Fibroblast of lung (primary cell): Measurements from ENCODE around the gene MXI1. TPM values are rescaled to one million over a fixed set of nuclear protein-coding genes. Genes with fewer than 3 reads are reported as not detected.

Experiments
- DNase-seq, 2 donors: peaks; one replicate each; pipeline versions ENCODE4 v3.0.0 to v3.0.0-alpha.2; 2010; ENCODE audit warnings: low read depth in 2 of 2
- H2AFZ ChIP-seq: 2 replicates; pipeline ENCODE4 v1.5.1; 2012; ENCODE audit warnings: low read length, control low read depth, inconsistent platforms
- H3K27ac ChIP-seq: 2 replicates; pipeline ENCODE4 v1.5.1; 2011; ENCODE audit warnings: low read length, control low read depth; ENCODE audit not compliant: insufficient read depth
- H3K27me3 ChIP-seq: 2 replicates; pipeline ENCODE4 v1.5.1; 2011; ENCODE audit warnings: mild to moderate bottlenecking, low read length; ENCODE audit not compliant: control insufficient read depth, insufficient read depth
- H3K36me3 ChIP-seq: 2 replicates; pipeline ENCODE4 v1.5.1; 2011; ENCODE audit warnings: low read length; ENCODE audit not compliant: control insufficient read depth, insufficient read depth
- H3K4me1 ChIP-seq: 2 replicates; pipeline ENCODE4 v1.5.1; 2011; ENCODE audit warnings: low read length; ENCODE audit not compliant: control insufficient read depth, insufficient read depth; ENCODE audit errors: extremely low read depth
- H3K4me2 ChIP-seq: 2 replicates; pipeline ENCODE4 v1.5.1; 2011; ENCODE audit warnings: low read length, control low read depth; ENCODE audit not compliant: insufficient read depth; ENCODE audit errors: extremely low read depth
- H3K4me3 ChIP-seq, 4 experiments: fragments of 200-600 bp in 1 of 4; sonication (generic) in 1 of 4; replicated peaks in 1 of 4; 2 replicates each; pipeline ENCODE4 v1.5.1; 2011 to 2016; ENCODE audit warnings: low read length in 4 of 4, low read depth in 3 of 4, mild to moderate bottlenecking in 3 of 4, control low read depth in 2 of 4, inconsistent platforms in 1 of 4, mixed read lengths in 1 of 4; ENCODE audit not compliant: insufficient read depth in 1 of 4; ENCODE audit errors: control extremely low read depth in 1 of 4
- H3K79me2 ChIP-seq: 2 replicates; pipeline ENCODE4 v1.5.1; 2012; ENCODE audit warnings: mild to moderate bottlenecking, low read length, inconsistent platforms; ENCODE audit not compliant: control insufficient read depth, insufficient read depth
- H3K9ac ChIP-seq: 2 replicates; pipeline ENCODE4 v1.5.1; 2011; ENCODE audit warnings: mild to moderate bottlenecking, low read length, control low read depth; ENCODE audit not compliant: insufficient read depth
- H3K9me3 ChIP-seq: 2 replicates; pipeline ENCODE4 v1.5.1; 2012; ENCODE audit warnings: low read depth, low read length; ENCODE audit not compliant: control insufficient read depth, insufficient read depth
- H4K20me1 ChIP-seq: 2 replicates; pipeline ENCODE4 v1.5.1; 2011; ENCODE audit warnings: low read length; ENCODE audit not compliant: control insufficient read depth, insufficient read depth; ENCODE audit errors: extremely low read depth
- EZH2 ChIP-seq: IDR thresholded peaks from 2 replicates; pipeline ENCODE4 v1.5.1; 2012; ENCODE audit warnings: low read length, control low read depth, mild to moderate bottlenecking; ENCODE audit errors: missing control alignments
- polyA plus RNA-seq, 2 donors: library from polyadenylated mRNA; depleted of rRNA in 1 of 2; stranded (reverse) in 1 of 2; unstranded in 1 of 2; fragments of >200 nt; gene quantifications; 2 replicates each; pipeline ENCODE4 v1.2.1, GENCODE V29; 2011 to 2012; ENCODE audit warnings: missing spikeins in 1 of 2
- total RNA-seq: library from RNA; depleted of rRNA; stranded (reverse); fragments of >200 nt; gene quantifications from 2 replicates; pipeline ENCODE4 v1.2.1, GENCODE V29; 2014
- TF ChIP-seq, protein P1 (sequence below), 2 donors: IDR thresholded peaks in 1 of 2; conservative IDR thresholded peaks in 1 of 2; 1 replicate in 1 of 2; 2 replicates in 1 of 2; pipeline ENCODE4 v1.5.1; 2011 to 2012; ENCODE audit warnings: low read length in 2 of 2, control low read depth in 1 of 2, inconsistent platforms in 1 of 2, low read depth in 1 of 2, mild to moderate bottlenecking in 1 of 2

MXI1 gene
- total and polyA plus RNA-seq, 2 donors (not counting 1 experiment from before 2014, with no cell fraction given) = 18.7 to 40.1 TPM

DNA sequence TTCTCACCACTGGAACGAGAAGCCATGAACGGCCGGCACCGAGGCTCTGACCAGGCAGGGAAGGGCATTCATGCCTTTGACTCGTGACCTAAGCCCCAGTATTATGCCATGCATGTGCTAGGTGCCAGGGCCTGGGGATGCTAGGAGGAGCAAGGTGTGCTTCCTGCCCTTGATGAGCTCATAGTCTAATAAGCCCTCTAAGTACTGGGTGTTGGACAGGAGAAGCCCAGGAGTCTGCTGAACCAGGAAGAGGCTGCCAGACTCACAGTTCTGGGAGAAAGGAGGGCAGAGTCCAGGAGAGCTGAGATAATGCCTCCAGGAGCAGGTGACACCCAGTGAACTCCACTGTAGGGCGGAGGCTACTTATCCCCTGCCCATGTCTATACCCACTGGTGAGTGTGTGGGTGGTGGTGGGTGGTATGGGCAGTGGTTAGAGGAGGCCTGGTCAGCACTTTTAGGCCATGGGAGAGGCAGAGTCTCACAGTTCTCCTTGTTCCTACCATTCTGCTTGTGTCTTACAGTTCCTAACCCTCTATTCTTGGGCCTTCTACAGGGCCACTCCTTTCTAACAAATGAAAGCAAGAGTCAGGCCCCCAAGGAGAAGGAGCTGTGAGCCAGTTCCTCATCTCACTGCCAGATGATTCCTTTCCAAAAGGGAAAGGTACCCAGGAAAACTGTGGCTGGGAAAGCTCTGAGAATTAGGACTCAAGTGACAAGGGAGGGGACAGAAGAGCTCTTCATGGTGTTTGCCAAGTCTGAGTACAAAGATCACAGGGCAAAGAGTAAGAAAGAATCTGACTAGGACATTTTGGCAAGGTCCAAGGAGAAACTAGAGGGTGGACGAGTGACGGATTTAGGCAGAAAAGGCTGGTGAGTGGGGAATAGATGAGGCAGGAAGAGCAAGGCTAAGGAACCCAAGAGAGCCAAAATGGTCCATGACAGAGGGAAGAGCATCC lies 3.6 kb upstream of the MXI1 start:
- no peak overlapping the region for H3K9ac ChIP-seq
- no peak for DNase-seq
- no peaks in the 10 kb centered on the region for H3K79me2 ChIP-seq
- no peak overlapping the region for H3K27ac ChIP-seq
- no peak overlapping the region for H3K4me2 ChIP-seq
- no peaks in the 10 kb centered on the region for H3K9me3 ChIP-seq
- H3K4me1 ChIP-seq = no peaks in the 10 kb centered on the region
- peaks cover 11% of the 10 kb centered on the region for H3K27me3 ChIP-seq
- H3K36me3 ChIP-seq = no peaks in the 10 kb centered on the region
- no peak overlapping the region for H3K4me3 ChIP-seq
- no peaks in the 10 kb centered on the region for H4K20me1 ChIP-seq
- TF ChIP-seq, protein P1, sequence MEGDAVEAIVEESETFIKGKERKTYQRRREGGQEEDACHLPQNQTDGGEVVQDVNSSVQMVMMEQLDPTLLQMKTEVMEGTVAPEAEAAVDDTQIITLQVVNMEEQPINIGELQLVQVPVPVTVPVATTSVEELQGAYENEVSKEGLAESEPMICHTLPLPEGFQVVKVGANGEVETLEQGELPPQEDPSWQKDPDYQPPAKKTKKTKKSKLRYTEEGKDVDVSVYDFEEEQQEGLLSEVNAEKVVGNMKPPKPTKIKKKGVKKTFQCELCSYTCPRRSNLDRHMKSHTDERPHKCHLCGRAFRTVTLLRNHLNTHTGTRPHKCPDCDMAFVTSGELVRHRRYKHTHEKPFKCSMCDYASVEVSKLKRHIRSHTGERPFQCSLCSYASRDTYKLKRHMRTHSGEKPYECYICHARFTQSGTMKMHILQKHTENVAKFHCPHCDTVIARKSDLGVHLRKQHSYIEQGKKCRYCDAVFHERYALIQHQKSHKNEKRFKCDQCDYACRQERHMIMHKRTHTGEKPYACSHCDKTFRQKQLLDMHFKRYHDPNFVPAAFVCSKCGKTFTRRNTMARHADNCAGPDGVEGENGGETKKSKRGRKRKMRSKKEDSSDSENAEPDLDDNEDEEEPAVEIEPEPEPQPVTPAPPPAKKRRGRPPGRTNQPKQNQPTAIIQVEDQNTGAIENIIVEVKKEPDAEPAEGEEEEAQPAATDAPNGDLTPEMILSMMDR (conservative IDR thresholded peaks at IDR 0.05 in 1 of 2, IDR thresholded peaks at IDR 0.05 in 1 of 2; ENCODE audit: low read depth in 1 of 2, low read length in 2 of 2) = no peak
- TF ChIP-seq EZH2 = no peak
- no peak overlapping the region for H2AFZ ChIP-seq

GRCh38 chr10:110205051-110205675 lies 2.2 kb upstream of the MXI1 start:
- H3K27ac ChIP-seq = no peak overlapping the region

More at GRCh38 chr10:110205051-110205675, 2.2 kb upstream of the MXI1 start:
- H3K27me3 ChIP-seq = peaks cover 11% of the 10 kb centered on the region
- no peak overlapping the region for H3K9ac ChIP-seq
- H3K4me2 ChIP-seq = no peak overlapping the region
- TF ChIP-seq EZH2 = no peak
- TF ChIP-seq, protein P1 (conservative IDR thresholded peaks at IDR 0.05 in 1 of 2, IDR thresholded peaks at IDR 0.05 in 1 of 2; ENCODE audit: low read depth in 1 of 2, low read length in 2 of 2) = no peak
- no peak overlapping the region for H3K4me3 ChIP-seq
- DNase-seq = no peak
- H4K20me1 ChIP-seq = no peaks in the 10 kb centered on the region
- no peaks in the 10 kb centered on the region for H3K79me2 ChIP-seq
- no peaks in the 10 kb centered on the region for H3K4me1 ChIP-seq
- H2AFZ ChIP-seq = no peak overlapping the region
- H3K9me3 ChIP-seq = no peaks in the 10 kb centered on the region
- no peaks in the 10 kb centered on the region for H3K36me3 ChIP-seq
